GM13976 (cell line): ENCODE measurements around the gene ADCK1.
"Not testable (repeated sequence)": the region's sequence is repeated elsewhere in the genome, so short reads cannot be mapped to it uniquely, and the experiment has no call there.

Experiments
- DNase-seq: peaks from one replicate; pipeline ENCODE4 v3.0.0; 2012; ENCODE audit warnings: low spot score
- in situ Hi-C: fragments of 300-500 bp; cut with MboI; formaldehyde crosslinking; loops from one replicate; pipeline ENCODE4 v1.12.0; 2022; ENCODE audit warnings: low sequenced_read_pairs, mixed read lengths, inconsistent platforms; ENCODE audit not compliant: unreplicated experiment
- TF ChIP-seq, protein P1 (sequence below): IDR thresholded peaks from 2 replicates; pipeline ENCODE4 v1.5.1; 2012; ENCODE audit warnings: borderline replicate concordance, mild to moderate bottlenecking; ENCODE audit not compliant: insufficient read depth; ENCODE audit errors: extremely low read depth, missing control alignments, control extremely low read depth

The ADCK1 gene

DNA sequence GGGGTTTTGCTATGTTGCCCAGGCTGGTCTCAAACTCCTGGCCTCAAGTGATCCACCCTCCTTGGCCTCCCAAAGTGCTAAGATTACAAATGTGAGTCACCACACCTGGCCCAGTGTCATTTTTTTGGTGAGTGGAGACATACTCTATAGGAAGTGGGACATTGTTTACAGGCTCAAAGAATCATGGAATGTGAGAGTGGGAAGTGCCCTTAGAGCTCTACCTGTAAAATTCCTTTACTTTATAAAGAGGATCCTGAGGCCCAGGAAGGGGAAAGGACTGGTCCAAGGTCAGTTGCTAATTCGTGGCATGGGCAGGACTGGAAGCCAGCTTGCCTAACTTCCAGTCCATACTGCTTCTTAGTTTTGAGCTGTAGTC is 8.7 kb upstream of the ADCK1 start:
- no peak for DNase-seq
- TF ChIP-seq, protein P1, sequence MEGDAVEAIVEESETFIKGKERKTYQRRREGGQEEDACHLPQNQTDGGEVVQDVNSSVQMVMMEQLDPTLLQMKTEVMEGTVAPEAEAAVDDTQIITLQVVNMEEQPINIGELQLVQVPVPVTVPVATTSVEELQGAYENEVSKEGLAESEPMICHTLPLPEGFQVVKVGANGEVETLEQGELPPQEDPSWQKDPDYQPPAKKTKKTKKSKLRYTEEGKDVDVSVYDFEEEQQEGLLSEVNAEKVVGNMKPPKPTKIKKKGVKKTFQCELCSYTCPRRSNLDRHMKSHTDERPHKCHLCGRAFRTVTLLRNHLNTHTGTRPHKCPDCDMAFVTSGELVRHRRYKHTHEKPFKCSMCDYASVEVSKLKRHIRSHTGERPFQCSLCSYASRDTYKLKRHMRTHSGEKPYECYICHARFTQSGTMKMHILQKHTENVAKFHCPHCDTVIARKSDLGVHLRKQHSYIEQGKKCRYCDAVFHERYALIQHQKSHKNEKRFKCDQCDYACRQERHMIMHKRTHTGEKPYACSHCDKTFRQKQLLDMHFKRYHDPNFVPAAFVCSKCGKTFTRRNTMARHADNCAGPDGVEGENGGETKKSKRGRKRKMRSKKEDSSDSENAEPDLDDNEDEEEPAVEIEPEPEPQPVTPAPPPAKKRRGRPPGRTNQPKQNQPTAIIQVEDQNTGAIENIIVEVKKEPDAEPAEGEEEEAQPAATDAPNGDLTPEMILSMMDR: no peak
- in situ Hi-C loops: no loop called here

- DNase-seq, in situ Hi-C loops: not testable (repeated sequence)
Measured at GRCh38 chr14:77793255-77793654, 6.7 kb upstream of the ADCK1 start.

DNA sequence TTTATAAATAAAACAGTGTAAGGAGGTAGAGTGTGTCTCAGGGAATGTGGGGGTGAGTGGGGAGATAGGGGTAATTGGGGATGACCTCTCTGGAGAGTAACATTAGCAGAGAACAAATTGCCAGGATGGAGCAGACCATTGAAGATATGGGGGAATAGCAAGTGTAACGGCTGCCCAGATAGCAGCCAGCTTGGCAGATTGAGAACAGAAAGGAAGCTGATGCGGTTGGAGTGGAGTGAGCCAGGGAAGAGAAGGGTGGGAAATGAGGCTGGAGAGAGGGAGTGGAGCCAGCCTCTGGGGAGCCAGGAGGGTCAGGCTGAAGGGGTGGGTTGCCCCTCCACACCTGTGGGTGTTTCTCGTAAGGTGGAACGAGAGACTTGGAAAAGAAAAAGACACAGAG is 5.6 kb upstream of the ADCK1 start:
- no peak for DNase-seq
- in situ Hi-C loops: no loop called here
- TF ChIP-seq, protein P1: no peak

GRCh38 chr14:77799456-77799855 is 453 bp upstream of the ADCK1 start:
- DNase-seq, in situ Hi-C loops: not testable (repeated sequence)

GRCh38 chr14:77800814-77801213 is 905 bp downstream of the ADCK1 start:
- in situ Hi-C loops: loop anchor here (25.0 kb wide), 1 partner anchor 339 kb away; the partner anchor contains the start of genes AHSA1 and VIPAS39
- TF ChIP-seq, protein P1: no peak

DNA sequence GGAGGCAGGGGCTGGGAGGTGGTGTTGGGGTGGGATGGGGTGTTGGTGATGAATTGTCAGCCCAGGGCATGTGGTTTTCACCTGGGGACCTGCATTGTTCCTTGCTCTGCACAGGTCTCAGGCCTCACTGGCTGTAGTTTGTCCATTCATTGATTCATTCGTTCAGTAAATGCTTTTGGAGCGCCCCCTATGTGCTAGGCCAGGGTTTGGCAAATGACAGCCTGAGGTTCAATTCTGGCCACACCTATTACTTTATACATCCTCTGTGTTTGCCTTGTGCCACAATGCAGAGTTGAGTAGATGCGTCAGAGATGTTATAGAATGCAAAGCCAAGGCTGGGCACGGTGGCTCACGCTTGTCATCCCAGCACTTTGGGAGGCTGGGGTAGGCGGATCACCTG is 4.7 kb downstream of the ADCK1 start:
- in situ Hi-C loops: loop anchor here (25.0 kb wide), 1 partner anchor 342 kb away; the partner anchor contains the start of genes AHSA1 and VIPAS39
- TF ChIP-seq, protein P1: peak; percentile 48
- DNase-seq: peak; percentile 59

More at GRCh38 chr14:77800814-77801213, 905 bp downstream of the ADCK1 start:
- no peak for DNase-seq

DNA sequence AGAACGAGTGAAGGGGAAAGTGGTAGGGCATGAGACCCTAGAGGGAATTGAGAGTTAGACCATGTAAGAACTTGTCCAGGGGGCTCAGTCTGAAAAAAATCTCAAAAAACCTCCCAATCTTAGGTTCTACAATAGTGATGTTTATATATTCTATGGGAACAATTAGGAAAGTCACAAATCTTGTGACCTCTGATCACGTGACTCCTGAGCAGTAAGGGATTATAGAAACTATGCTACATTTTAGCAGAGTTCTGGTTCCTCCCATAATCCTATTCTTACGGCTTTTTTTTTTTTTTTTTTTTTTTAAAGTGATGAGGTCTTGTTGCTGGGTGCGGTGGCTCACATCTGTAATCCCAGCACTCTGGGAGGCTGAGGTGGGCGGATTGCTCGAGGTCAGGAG is 5.8 kb downstream of the ADCK1 start:
- in situ Hi-C loops: loop anchor here (25.0 kb wide), 1 partner anchor 343 kb away; the partner anchor contains the start of genes AHSA1 and VIPAS39
- no peak for DNase-seq
- TF ChIP-seq, protein P1: no peak

DNA sequence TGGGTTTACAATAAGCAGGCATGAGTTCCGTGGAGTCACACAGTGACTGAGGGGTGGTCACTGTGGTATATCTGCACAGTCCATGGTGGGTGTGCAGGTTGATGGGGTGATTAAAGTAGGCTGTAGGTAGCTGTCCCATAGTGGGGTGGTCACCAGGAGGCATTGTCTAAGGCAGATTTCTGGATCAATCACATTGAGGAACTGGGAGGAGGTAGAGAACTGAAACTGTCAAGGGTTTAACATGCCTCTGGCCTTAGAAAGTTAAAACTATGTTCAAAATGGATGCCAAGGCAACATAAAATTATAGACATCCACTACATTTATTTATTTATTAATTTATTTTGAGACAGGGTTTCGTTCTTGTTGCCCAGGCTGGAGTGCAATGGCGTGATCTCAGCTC is 8.3 kb downstream of the ADCK1 start:
- TF ChIP-seq, protein P1: no peak
- DNase-seq: no peak
- in situ Hi-C loops: loop anchor here (25.0 kb wide), 1 partner anchor 346 kb away; the partner anchor contains the start of genes AHSA1 and VIPAS39
